Mammary epithelial cell (primary cell): ENCODE measurements around the gene APOA4.

Experiments
- EZH2 ChIP-seq: IDR thresholded peaks from 2 replicates; pipeline ENCODE4 v1.6.1; 2012; ENCODE audit warnings: low read length, inconsistent platforms, borderline replicate concordance
- TF ChIP-seq, protein P1 (sequence below), 2 donors: IDR thresholded peaks in 1 of 2; conservative IDR thresholded peaks in 1 of 2; 2 replicates each; pipeline ENCODE4 v1.5.1; 2011 to 2012; ENCODE audit warnings: inconsistent platforms in 2 of 2, low read length in 2 of 2, mild to moderate bottlenecking in 2 of 2, control low read depth in 1 of 2, low read depth in 1 of 2; ENCODE audit not compliant: insufficient read depth in 1 of 2; ENCODE audit errors: extremely low read depth in 1 of 2

DNA sequence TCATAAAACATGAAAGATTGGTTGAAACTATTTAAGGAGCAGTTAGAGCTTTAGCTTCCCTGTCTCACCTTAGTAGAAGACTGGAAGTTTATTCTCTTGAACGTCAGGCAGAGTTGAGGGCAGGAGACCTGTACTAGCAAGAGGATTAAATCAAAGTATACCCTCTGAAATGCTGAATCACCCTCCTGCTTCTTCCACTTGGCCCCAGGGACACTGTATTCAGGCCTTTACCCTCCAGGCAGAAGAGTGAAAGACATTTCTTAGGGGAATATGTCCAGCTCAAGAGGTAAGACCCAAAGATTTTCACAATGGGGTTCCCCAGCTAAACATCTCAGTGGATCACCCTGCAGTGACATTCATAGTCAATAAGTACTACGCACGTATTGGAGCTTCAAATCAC lies 11.9 kb downstream of the APOA4 start:
- TF ChIP-seq, protein P1, sequence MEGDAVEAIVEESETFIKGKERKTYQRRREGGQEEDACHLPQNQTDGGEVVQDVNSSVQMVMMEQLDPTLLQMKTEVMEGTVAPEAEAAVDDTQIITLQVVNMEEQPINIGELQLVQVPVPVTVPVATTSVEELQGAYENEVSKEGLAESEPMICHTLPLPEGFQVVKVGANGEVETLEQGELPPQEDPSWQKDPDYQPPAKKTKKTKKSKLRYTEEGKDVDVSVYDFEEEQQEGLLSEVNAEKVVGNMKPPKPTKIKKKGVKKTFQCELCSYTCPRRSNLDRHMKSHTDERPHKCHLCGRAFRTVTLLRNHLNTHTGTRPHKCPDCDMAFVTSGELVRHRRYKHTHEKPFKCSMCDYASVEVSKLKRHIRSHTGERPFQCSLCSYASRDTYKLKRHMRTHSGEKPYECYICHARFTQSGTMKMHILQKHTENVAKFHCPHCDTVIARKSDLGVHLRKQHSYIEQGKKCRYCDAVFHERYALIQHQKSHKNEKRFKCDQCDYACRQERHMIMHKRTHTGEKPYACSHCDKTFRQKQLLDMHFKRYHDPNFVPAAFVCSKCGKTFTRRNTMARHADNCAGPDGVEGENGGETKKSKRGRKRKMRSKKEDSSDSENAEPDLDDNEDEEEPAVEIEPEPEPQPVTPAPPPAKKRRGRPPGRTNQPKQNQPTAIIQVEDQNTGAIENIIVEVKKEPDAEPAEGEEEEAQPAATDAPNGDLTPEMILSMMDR (conservative IDR thresholded peaks at IDR 0.05 in 1 of 2, IDR thresholded peaks at IDR 0.05 in 1 of 2; ENCODE audit: extremely low read depth in 1 of 2, insufficient read depth in 1 of 2, low read depth in 1 of 2, low read length in 2 of 2) = no peak
- no peak for TF ChIP-seq EZH2
